Gastrocnemius medialis (tissue), 4 donors: Measurements from ENCODE around the gene AP1S3. TPM values are rescaled to one million over a fixed set of nuclear protein-coding genes. Genes with fewer than 3 reads are reported as not detected.

Experiments
- ATAC-seq, 2 donors: fragments of 150-250 bp; one replicate each; pipeline ENCODE4 v1.9.1; 2016
- DNase-seq, 2 donors: peaks; one replicate each; pipeline ENCODE4 v3.0.0-alpha.2; 2019
- H3K27ac ChIP-seq, 4 donors: fragments of 200-600 bp; sonication (generic); 1 replicate in 1 of 4; 2 replicates in 3 of 4; pipeline ENCODE4 v1.5.1; 2016 to 2018; ENCODE audit warnings: mild to moderate bottlenecking in 2 of 4, moderate library complexity in 1 of 4
- H3K27me3 ChIP-seq, 3 donors: fragments of 200-600 bp; sonication (generic) in 2 of 3; 1 replicate in 1 of 3; 2 replicates in 2 of 3; pipeline versions ENCODE4 v1.5.1 to v1.6.0; 2016 to 2019; ENCODE audit warnings: mild to moderate bottlenecking in 1 of 3, moderate library complexity in 1 of 3
- H3K36me3 ChIP-seq, 2 donors: fragments of 200-600 bp; sonication (generic) in 1 of 2; one replicate each; pipeline ENCODE4 v1.5.1; 2017 to 2018
- H3K4me1 ChIP-seq, 2 donors: fragments of 200-600 bp; sonication (generic) in 1 of 2; one replicate each; pipeline ENCODE4 v1.5.1; 2016 to 2017; ENCODE audit warnings: mild to moderate bottlenecking in 2 of 2
- H3K4me3 ChIP-seq, 4 donors: fragments of 200-600 bp; sonication (generic) in 3 of 4; 1 replicate in 1 of 4; 2 replicates in 3 of 4; pipeline ENCODE4 v1.5.1; 2016 to 2019; ENCODE audit warnings: mild to moderate bottlenecking in 2 of 4
- H3K9me3 ChIP-seq, 3 donors: fragments of 200-600 bp; sonication (generic) in 2 of 3; 1 replicate in 1 of 3; 2 replicates in 2 of 3; pipeline ENCODE4 v1.5.1; 2016 to 2019
- CTCF ChIP-seq, 5 experiments: fragments of 450-650 bp in 3 of 5; fragments of 200-600 bp in 2 of 5; sonication (generic) in 2 of 5; IDR thresholded peaks in 4 of 5; conservative IDR thresholded peaks in 1 of 5; 1 replicate in 4 of 5; 2 replicates in 1 of 5; pipeline ENCODE4 v1.5.1; 2016 to 2019; ENCODE audit warnings: antibody characterized with exemption in 5 of 5, mild to moderate bottlenecking in 3 of 5, moderate library complexity in 3 of 5
- POLR2A ChIP-seq, 2 donors: fragments of 450-650 bp; IDR thresholded peaks; one replicate each; pipeline ENCODE4 v1.6.1; 2017; ENCODE audit warnings: antibody characterized with exemption in 2 of 2, mild to moderate bottlenecking in 2 of 2, moderate library complexity in 2 of 2
- in situ Hi-C, 4 donors: fragments of 200-750 bp; cut with MboI; loops; one replicate each; pipeline versions ENCODE4 v1.15.0 to v1.8.0; 2017; ENCODE audit warnings: low sequenced_read_pairs in 4 of 4
- intact Hi-C: fragments of 100-400 bp; cut with DNase I; formaldehyde crosslinking; loops from one replicate; pipeline ENCODE4 v1.15.1; 2023; ENCODE audit warnings: low total_unique reads
- total RNA-seq, 4 donors: library from RNA; depleted of rRNA; stranded (reverse); fragments of >200 nt; gene quantifications; one replicate each; pipeline versions ENCODE4 v1.1.0 to v1.2.3, GENCODE V29; 2016

AP1S3 gene
- total RNA-seq, 4 donors from 2014 or later: 0.20 TPM; not detected in 3

- no peak overlapping the region for H3K4me3 ChIP-seq
- H3K27me3 ChIP-seq: no peaks in the 10 kb centered on the region
- intact Hi-C loops (no loop called here), in situ Hi-C loops (loop anchor here in 1 of 4 donors (25.0 kb wide), 1 partner anchor 824 kb away; no protein-coding TSS in a partner anchor)
- ATAC-seq: no peak
- no peaks in the 10 kb centered on the region for H3K4me1 ChIP-seq
- DNase-seq: no peak
- H3K27ac ChIP-seq: no peak overlapping the region
- no peaks in the 10 kb centered on the region for H3K9me3 ChIP-seq
- TF ChIP-seq POLR2A (IDR thresholded peaks at IDR 0.05) (no peak), CTCF (IDR thresholded peaks at IDR 0.05 in 4 of 5, conservative IDR thresholded peaks at IDR 0.05 in 1 of 5) (no peak)
- H3K36me3 ChIP-seq: no peaks in the 10 kb centered on the region
These were observed 51.1 kb downstream of the AP1S3 start for GRCh38 chr2:223786236-223786635.

- H3K36me3 ChIP-seq: no peaks in the 10 kb centered on the region
- in situ Hi-C loops (loop anchor here in 1 of 4 donors (25.0 kb wide), 1 partner anchor 822 kb away; no protein-coding TSS in a partner anchor), intact Hi-C loops (no loop called here)
- H3K27ac ChIP-seq: no peak overlapping the region
- no peaks in the 10 kb centered on the region for H3K9me3 ChIP-seq
- TF ChIP-seq CTCF (IDR thresholded peaks at IDR 0.05 in 4 of 5, conservative IDR thresholded peaks at IDR 0.05 in 1 of 5): no peak
- TF ChIP-seq POLR2A (IDR thresholded peaks at IDR 0.05): no peak
- H3K27me3 ChIP-seq: no peaks in the 10 kb centered on the region
- ATAC-seq (no peak), DNase-seq (no peak)
- H3K4me1 ChIP-seq: no peaks in the 10 kb centered on the region
- no peak overlapping the region for H3K4me3 ChIP-seq
These were observed 53.1 kb downstream of the AP1S3 start for GRCh38 chr2:223784221-223784772.

GRCh38 chr2:223782629-223783028 lies 54.8 kb downstream of the AP1S3 start:
- intact Hi-C loops (no loop called here), in situ Hi-C loops (loop anchor here in 1 of 4 donors (25.0 kb wide), 1 partner anchor 820 kb away; no protein-coding TSS in a partner anchor)
- no peak for DNase-seq
- Histone ChIP-seq H3K4me3 (no peak overlapping the region), H3K4me1 (no peaks in the 10 kb centered on the region), H3K27ac (no peak overlapping the region), H3K9me3 (no peaks in the 10 kb centered on the region), H3K27me3 (no peaks in the 10 kb centered on the region), H3K36me3 (no peaks in the 10 kb centered on the region)
- TF ChIP-seq CTCF (IDR thresholded peaks at IDR 0.05 in 4 of 5, conservative IDR thresholded peaks at IDR 0.05 in 1 of 5) (no peak), POLR2A (IDR thresholded peaks at IDR 0.05) (no peak)
- no peak for ATAC-seq

GRCh38 chr2:223781560-223781959 lies 55.8 kb downstream of the AP1S3 start:
- intact Hi-C loops (no loop called here), in situ Hi-C loops (loop anchor here in 1 of 4 donors (25.0 kb wide), 1 partner anchor 819 kb away; no protein-coding TSS in a partner anchor)
- H3K27me3 ChIP-seq: no peaks in the 10 kb centered on the region
- no peak overlapping the region for H3K27ac ChIP-seq
- no peaks in the 10 kb centered on the region for H3K4me1 ChIP-seq
- ATAC-seq (no peak), DNase-seq (no peak)
- no peaks in the 10 kb centered on the region for H3K36me3 ChIP-seq
- H3K4me3 ChIP-seq: no peak overlapping the region
- TF ChIP-seq POLR2A (IDR thresholded peaks at IDR 0.05) (no peak), CTCF (IDR thresholded peaks at IDR 0.05 in 4 of 5, conservative IDR thresholded peaks at IDR 0.05 in 1 of 5) (no peak)
- no peaks in the 10 kb centered on the region for H3K9me3 ChIP-seq
